ENCODE measurements around the gene ARL4D. TPM values are rescaled to one million over a fixed set of nuclear protein-coding genes. Genes with fewer than 3 reads are reported as not detected.
A peak's percentile ranks its signal among the peaks of the same experiment; 100 is the strongest.
"Not testable (repeated sequence)": the region's sequence is repeated elsewhere in the genome, so short reads cannot be mapped to it uniquely, and the experiment has no call there.

The ARL4D gene
- total RNA-seq, 1 donor from 2014 or later: 1.5 TPM

- TF ChIP-seq, protein P1, sequence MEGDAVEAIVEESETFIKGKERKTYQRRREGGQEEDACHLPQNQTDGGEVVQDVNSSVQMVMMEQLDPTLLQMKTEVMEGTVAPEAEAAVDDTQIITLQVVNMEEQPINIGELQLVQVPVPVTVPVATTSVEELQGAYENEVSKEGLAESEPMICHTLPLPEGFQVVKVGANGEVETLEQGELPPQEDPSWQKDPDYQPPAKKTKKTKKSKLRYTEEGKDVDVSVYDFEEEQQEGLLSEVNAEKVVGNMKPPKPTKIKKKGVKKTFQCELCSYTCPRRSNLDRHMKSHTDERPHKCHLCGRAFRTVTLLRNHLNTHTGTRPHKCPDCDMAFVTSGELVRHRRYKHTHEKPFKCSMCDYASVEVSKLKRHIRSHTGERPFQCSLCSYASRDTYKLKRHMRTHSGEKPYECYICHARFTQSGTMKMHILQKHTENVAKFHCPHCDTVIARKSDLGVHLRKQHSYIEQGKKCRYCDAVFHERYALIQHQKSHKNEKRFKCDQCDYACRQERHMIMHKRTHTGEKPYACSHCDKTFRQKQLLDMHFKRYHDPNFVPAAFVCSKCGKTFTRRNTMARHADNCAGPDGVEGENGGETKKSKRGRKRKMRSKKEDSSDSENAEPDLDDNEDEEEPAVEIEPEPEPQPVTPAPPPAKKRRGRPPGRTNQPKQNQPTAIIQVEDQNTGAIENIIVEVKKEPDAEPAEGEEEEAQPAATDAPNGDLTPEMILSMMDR (IDR thresholded peaks at IDR 0.05; ENCODE audit: insufficient read depth, low read length, poor library complexity, severe bottlenecking): peak; percentile 14
- peak; percentile 72 for DNase-seq (ENCODE audit: low read depth)
- Histone ChIP-seq H3K36me3 (ENCODE audit: control insufficient read depth, insufficient read depth, low read length) (no peaks in the 10 kb centered on the region), H3K4me3 (ENCODE audit: low read depth, low read length) (no peak overlapping the region), H3K27me3 (ENCODE audit: control insufficient read depth, insufficient read depth, low read length) (no peaks in the 10 kb centered on the region)
Measured at GRCh38 chr17:43418441-43419374, 19.9 kb downstream of the ARL4D start.

DNA sequence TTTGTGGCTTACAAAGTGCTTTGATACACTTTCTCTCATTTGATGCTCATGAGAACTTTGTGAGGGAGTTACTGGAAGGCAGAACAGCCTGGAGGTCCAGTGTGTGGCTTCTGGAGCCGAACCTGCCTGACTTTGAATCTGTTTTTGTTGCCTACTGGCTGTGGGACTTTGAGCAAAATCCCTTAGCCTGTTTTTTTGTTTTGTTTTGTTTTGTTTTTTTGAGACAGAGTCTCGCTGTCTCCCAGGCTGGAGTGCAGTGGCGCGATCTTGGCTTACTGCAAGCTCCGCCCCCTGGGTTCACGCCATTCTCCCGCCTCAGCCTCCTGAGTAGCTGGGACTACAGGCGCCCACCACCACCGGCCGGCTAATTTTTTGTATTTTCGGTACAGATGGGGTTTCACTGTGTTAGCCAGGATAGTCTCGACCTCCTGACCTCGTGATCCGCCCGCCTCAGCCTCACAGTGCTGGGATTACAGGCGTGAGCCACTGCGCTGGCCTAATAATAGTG lies 20.6 kb downstream of the ARL4D start:
- not testable (repeated sequence) for H3K36me3 ChIP-seq (ENCODE audit: control insufficient read depth, insufficient read depth, low read length); H3K4me3 ChIP-seq (ENCODE audit: low read depth, low read length); DNase-seq (ENCODE audit: low read depth); H3K27me3 ChIP-seq (ENCODE audit: control insufficient read depth, insufficient read depth, low read length)

DNA sequence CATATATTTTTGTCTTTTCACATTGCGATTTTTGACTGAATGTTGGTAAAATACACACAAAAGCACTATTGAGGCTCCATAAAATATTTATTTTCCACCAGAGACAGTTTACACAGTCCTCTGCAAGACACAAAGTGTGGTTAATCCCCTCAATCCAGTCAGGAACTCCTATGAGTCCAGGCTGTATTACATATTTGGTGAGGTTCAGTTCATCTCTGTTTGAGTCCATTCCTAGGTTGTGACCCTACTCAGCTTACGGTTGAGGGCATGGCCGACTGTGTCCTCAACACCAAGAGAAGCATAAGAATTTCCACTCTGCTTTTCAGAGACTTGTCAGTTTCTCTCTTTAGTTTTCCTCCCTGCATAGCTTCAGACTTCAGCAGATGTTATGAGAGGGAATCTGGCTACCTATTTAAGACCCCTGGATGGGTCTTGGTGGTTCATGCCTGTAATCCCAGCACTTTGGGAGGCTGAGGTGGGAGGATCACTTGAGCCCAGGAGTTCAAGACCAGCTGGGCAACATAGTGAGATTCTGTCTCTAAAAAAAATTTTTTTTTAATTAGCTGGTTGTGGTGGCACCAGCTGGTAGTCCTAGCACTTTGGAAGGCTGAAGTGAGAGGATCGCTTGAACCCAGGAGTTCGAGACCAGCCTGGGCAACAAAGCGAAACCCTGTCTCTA lies 25.1 kb downstream of the ARL4D start:
- H3K4me3 ChIP-seq (ENCODE audit: low read depth, low read length): no peak overlapping the region
- TF ChIP-seq, protein P1 (IDR thresholded peaks at IDR 0.05; ENCODE audit: insufficient read depth, low read length, poor library complexity, severe bottlenecking): no peak
- DNase-seq (ENCODE audit: low read depth): no peak
- H3K27me3 ChIP-seq (ENCODE audit: control insufficient read depth, insufficient read depth, low read length): no peaks in the 10 kb centered on the region
- H3K36me3 ChIP-seq (ENCODE audit: control insufficient read depth, insufficient read depth, low read length): no peaks in the 10 kb centered on the region

GRCh38 chr17:43427362-43428043 lies 28.7 kb downstream of the ARL4D start:
- no peak overlapping the region for H3K4me3 ChIP-seq (ENCODE audit: low read depth, low read length)
- no peak for DNase-seq (ENCODE audit: low read depth)
- no peaks in the 10 kb centered on the region for H3K36me3 ChIP-seq (ENCODE audit: control insufficient read depth, insufficient read depth, low read length)
- TF ChIP-seq, protein P1 (IDR thresholded peaks at IDR 0.05; ENCODE audit: insufficient read depth, low read length, poor library complexity, severe bottlenecking): no peak
- no peaks in the 10 kb centered on the region for H3K27me3 ChIP-seq (ENCODE audit: control insufficient read depth, insufficient read depth, low read length)

DNA sequence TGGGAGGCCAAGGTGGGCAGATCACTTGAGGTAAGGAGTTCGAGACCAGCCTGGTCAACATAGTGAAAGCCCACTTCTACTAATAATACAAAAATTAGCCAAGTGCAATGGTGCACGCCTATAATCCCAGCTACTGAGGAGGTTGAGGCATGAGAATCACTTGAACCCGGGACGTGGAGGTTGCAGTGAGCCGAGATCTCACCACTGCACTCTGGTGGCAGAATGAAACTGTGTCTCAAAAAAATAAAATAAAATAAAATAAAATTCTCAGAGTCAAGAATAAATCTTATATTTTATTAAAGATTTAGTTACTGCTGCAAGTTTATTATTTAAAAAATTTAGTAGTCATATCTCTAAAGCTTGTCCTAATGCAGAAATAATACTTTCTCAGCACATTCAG lies 29.7 kb downstream of the ARL4D start:
- Histone ChIP-seq H3K27me3 (ENCODE audit: control insufficient read depth, insufficient read depth, low read length) (no peaks in the 10 kb centered on the region), H3K4me3 (ENCODE audit: low read depth, low read length) (no peak overlapping the region), H3K36me3 (ENCODE audit: control insufficient read depth, insufficient read depth, low read length) (no peaks in the 10 kb centered on the region)
- TF ChIP-seq, protein P1 (IDR thresholded peaks at IDR 0.05; ENCODE audit: insufficient read depth, low read length, poor library complexity, severe bottlenecking): no peak
- DNase-seq (ENCODE audit: low read depth): no peak
